ENCODE results near the gene CD7. TPM values are rescaled to one million over a fixed set of nuclear protein-coding genes. Genes with fewer than 3 reads are reported as not detected.

Gene CD7
- total RNA-seq, 1 donor from 2014 or later, result 0.46 TPM

DNA sequence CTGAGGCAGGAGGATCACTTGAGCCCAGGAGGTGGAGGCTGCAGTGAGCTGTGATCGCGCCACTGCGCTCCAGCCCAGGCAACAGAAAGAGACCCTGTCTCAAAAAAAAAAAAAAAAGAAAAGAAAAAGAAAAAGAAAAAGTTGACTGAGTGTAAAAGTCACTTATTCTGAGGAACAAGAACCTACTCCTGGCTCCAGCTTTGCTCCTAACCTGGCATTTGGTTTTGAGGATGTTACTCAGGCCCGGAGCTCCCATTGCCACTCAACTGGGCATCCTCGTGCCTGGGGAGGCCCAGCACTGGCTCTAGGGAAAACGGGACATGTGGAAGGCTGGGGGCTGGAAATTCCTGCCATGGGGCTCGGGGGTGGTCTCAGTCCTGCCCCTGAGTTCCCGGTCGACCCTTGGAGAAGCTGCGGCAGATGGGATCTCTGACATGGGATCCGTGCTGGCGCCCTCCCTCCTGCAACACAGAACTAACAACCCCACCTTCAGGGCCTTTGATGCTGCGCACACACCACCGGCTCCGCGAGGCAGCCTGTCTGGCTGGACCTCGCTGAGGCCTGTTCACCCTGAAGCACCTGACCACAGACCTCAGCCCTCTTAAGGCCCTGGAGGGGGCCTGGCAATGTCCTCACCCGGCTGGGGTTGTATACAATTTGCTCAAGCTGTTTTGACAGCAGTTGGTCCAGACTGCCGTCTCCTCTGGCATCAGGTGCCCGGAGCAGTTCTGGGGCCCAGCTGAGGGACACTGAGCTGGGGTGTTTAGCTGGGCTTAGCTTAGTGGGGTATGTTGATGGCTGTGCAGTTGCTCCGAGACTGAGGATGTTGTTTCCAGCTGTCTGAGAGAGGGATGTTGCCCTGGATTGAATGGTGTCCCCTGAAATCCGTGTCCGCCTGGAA lies 12.3 kb downstream of the CD7 start:
- DNase-seq (ENCODE audit: low spot score, unreplicated experiment), result no peak
- Mint-ChIP-seq H3K4me1 (ENCODE audit: low read depth) (peaks cover 10% of the 10 kb centered on the region), H3K27me3 (peaks cover 14% of the 10 kb centered on the region), H3K4me3 (ENCODE audit: low read depth) (no peak overlapping the region), H3K36me3 (ENCODE audit: insufficient read depth) (no peaks in the 10 kb centered on the region), H3K27ac (peak overlapping the region; percentile 24), H3K9me3 (ENCODE audit: low read depth) (no peaks in the 10 kb centered on the region)
- TF ChIP-seq, protein P1, sequence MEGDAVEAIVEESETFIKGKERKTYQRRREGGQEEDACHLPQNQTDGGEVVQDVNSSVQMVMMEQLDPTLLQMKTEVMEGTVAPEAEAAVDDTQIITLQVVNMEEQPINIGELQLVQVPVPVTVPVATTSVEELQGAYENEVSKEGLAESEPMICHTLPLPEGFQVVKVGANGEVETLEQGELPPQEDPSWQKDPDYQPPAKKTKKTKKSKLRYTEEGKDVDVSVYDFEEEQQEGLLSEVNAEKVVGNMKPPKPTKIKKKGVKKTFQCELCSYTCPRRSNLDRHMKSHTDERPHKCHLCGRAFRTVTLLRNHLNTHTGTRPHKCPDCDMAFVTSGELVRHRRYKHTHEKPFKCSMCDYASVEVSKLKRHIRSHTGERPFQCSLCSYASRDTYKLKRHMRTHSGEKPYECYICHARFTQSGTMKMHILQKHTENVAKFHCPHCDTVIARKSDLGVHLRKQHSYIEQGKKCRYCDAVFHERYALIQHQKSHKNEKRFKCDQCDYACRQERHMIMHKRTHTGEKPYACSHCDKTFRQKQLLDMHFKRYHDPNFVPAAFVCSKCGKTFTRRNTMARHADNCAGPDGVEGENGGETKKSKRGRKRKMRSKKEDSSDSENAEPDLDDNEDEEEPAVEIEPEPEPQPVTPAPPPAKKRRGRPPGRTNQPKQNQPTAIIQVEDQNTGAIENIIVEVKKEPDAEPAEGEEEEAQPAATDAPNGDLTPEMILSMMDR (IDR thresholded peaks at IDR 0.05; ENCODE audit: unreplicated experiment), result no peak

DNA sequence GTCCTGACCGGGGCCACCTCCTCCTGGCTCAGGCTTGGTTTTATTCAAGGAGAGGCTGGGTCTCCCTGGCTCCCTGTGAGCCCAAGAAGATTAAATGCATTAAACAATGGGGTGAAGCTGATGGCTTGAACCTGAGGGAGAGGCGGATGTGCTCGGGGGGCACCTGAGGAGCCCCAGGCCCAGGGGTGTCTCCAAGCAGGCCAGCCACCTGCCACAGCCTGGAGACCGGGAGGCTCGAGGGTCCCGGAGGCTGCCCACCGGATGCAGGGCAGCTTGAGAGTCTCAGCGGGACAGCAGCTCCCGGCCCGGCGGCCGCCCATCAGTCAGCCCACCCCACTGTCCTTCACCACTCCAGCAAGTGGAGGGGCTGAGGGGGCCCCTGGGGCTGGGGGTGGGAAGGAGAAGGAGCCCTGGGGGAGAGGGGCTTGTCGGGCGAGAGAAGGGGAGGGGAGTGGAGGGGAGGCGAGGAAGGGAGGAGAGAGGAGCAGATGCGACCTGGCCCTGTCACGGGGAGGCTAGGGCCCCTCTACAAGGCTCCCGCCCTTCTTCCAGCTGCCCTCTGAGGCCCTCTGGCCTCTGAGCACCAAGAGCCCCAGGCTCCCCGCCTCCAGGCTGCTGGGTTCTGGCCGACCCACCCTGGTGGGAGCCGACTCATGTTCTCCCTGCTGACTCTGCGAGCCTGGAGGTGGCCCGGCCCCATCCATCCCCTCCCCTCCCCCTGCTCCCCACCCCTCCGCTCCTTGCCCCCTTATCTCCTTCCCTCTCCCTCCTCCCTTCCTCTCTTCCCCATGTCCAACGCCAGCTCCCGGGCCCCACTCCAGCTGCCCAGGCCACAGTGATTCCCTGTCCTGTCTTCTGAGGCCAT lies 13.2 kb downstream of the CD7 start:
- TF ChIP-seq, protein P1 (IDR thresholded peaks at IDR 0.05; ENCODE audit: unreplicated experiment), result no peak
- no peak for DNase-seq (ENCODE audit: low spot score, unreplicated experiment)
- Mint-ChIP-seq H3K36me3 (ENCODE audit: insufficient read depth) (no peaks in the 10 kb centered on the region), H3K4me3 (ENCODE audit: low read depth) (no peak overlapping the region), H3K27me3 (peaks cover 16% of the 10 kb centered on the region), H3K27ac (no peak overlapping the region), H3K4me1 (ENCODE audit: low read depth) (peaks cover 10% of the 10 kb centered on the region), H3K9me3 (ENCODE audit: low read depth) (no peaks in the 10 kb centered on the region)

DNA sequence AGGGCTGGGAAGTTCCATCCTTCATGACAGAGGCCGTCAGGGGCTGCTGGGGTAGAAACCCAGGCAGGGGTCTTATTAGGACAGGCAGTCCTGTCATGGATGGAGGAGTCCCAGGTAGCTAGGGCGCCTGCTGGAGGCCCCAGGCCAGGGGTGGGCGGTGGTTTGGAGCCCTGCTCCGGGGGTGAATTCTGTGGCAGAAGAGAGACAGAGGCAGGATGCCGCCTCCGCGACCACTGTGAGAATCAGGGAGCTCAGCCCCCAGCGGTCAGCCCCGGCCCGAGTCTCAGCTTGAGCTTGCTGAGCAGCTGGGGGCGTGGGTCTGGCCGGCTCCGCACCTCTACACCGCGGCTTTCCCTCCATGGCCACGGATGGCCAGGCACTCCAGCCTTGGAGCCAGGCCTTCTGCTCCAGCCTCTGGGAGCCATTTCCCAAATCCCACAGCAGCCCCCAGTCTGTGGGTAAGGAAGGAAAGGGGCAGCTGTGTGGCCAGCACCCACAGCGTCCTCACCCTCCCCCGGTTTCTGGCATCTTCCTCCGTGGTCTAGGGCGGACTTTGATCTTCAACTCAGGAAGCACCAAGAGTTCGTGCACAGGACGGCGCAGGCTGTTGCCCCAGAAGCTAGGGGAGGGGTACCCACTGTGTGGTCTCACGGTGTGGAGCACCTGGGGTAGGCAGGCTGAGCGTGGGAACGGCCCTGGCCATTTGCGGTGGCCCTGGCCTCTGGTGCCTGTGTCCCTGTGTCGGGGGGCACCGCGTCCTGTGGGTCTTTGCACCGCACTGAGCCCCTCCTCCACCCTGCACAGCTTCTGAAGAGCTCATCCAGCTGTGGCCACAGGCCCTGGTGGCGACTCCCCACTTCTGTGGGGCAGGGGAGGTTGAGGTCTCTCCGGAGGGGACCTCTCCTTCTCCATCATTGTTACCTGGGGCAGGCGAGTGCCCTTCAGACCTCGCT lies 14.1 kb downstream of the CD7 start:
- no peak for DNase-seq (ENCODE audit: low spot score, unreplicated experiment)
- TF ChIP-seq, protein P1 (IDR thresholded peaks at IDR 0.05; ENCODE audit: unreplicated experiment), result no peak
- Mint-ChIP-seq H3K9me3 (ENCODE audit: low read depth) (no peaks in the 10 kb centered on the region), H3K27me3 (peaks cover 10% of the 10 kb centered on the region), H3K4me3 (ENCODE audit: low read depth) (no peak overlapping the region), H3K36me3 (ENCODE audit: insufficient read depth) (no peaks in the 10 kb centered on the region), H3K27ac (no peak overlapping the region), H3K4me1 (ENCODE audit: low read depth) (peaks cover 10% of the 10 kb centered on the region)

DNA sequence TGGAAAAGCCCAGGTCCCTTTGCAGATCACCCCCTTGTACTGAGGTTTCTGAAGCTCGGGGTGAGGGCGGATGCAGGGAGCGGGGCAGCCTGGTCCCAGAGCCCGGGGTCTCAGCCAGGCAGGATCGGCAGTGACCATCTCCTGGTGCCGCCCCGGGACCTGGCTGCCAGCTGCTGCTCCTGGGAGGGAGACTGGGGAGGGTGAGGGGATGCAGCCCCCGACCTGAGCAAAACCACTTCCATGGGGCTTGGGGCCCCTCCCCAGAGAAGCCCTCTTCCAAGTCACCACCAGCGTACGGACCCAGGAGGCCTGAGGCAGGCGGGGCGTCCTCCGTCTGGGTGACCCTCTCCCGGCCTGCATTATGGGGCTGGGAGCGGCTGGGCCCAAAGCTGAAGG lies 14.8 kb downstream of the CD7 start:
- DNase-seq (ENCODE audit: low spot score, unreplicated experiment), result no peak
- Mint-ChIP-seq H3K4me1 (ENCODE audit: low read depth) (peaks cover 11% of the 10 kb centered on the region), H3K4me3 (ENCODE audit: low read depth) (no peak overlapping the region), H3K27me3 (peaks cover 5% of the 10 kb centered on the region), H3K36me3 (ENCODE audit: insufficient read depth) (no peaks in the 10 kb centered on the region), H3K9me3 (ENCODE audit: low read depth) (no peaks in the 10 kb centered on the region), H3K27ac (no peak overlapping the region)
- TF ChIP-seq, protein P1 (IDR thresholded peaks at IDR 0.05; ENCODE audit: unreplicated experiment), result no peak

Data from progenitor cell of endocrine pancreas (in vitro differentiated cells).